Measurements from ENCODE around the gene GIMAP7.

The GIMAP7 gene

GRCh38 chr7:150562919-150563318, 48.2 kb downstream of the GIMAP7 start:
- in situ Hi-C loops (cut with HindIII; ENCODE audit: low sequenced_read_pairs), result no loop called here
- no peak for DNase-seq (ENCODE audit: low read depth)
- no peak for TF ChIP-seq CTCF (IDR thresholded peaks at IDR 0.05; ENCODE audit: low read depth, low read length, missing control alignments)
- no peak overlapping the region for H3K4me3 ChIP-seq (ENCODE audit: low read depth, low read length)

- no peak for DNase-seq (ENCODE audit: low read depth)
- H3K4me3 ChIP-seq (ENCODE audit: low read depth, low read length), result no peak overlapping the region
- in situ Hi-C loops (cut with HindIII; ENCODE audit: low sequenced_read_pairs), result no loop called here
- no peak for TF ChIP-seq CTCF (IDR thresholded peaks at IDR 0.05; ENCODE audit: low read depth, low read length, missing control alignments)
Observed at GRCh38 chr7:150564006-150564405, 49.3 kb downstream of the GIMAP7 start.

DNA sequence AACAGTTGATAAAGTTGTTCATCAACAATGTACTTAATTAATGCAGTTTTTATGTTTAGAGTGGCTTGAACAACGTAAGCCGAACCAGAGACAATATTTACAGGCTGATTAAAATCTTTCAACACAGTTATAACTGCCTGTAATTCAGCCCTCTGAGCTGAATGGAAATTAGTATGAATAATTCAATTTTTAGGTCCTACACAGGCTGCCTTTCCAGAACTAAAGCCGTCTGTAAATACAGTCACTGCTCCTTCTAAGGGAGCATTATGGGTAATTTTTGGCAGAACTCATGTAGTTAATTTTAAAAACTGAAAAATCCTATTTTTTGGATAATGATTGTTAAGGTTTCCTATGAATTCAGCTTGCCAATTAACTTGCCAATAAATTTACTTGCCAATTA, 49.9 kb downstream of the GIMAP7 start:
- no peak for DNase-seq (ENCODE audit: low read depth)
- no peak overlapping the region for H3K4me3 ChIP-seq (ENCODE audit: low read depth, low read length)
- no peak for TF ChIP-seq CTCF (IDR thresholded peaks at IDR 0.05; ENCODE audit: low read depth, low read length, missing control alignments)
- in situ Hi-C loops (cut with HindIII; ENCODE audit: low sequenced_read_pairs), result no loop called here

DNA sequence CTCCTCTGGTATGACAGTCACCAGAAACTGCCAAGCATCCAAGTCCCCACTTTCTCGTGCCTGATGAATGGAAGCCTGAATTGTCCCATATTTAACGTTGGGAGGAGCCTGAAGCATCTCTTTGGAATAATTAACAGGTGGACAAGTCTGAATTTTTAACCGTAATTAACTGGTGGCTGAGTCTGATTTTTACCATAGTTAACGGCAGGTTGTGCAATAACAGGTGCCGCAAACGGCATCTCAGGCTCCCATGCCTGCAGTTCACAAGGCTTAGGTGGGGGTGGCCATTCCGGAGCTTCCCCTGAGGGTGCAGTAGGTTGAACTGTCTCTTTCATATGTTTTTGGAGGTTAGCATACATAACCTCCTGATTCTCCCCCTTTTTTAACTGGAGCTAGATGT, 50.6 kb downstream of the GIMAP7 start:
- no peak for TF ChIP-seq CTCF (IDR thresholded peaks at IDR 0.05; ENCODE audit: low read depth, low read length, missing control alignments)
- DNase-seq (ENCODE audit: low read depth), result no peak
- H3K4me3 ChIP-seq (ENCODE audit: low read depth, low read length), result no peak overlapping the region
- in situ Hi-C loops (cut with HindIII; ENCODE audit: low sequenced_read_pairs), result no loop called here

GRCh38 chr7:150566123-150566522, 51.5 kb downstream of the GIMAP7 start:
- H3K4me3 ChIP-seq (ENCODE audit: low read depth, low read length), result no peak overlapping the region
- in situ Hi-C loops (cut with HindIII; ENCODE audit: low sequenced_read_pairs), result no loop called here
- TF ChIP-seq CTCF (IDR thresholded peaks at IDR 0.05; ENCODE audit: low read depth, low read length, missing control alignments), result no peak
- no peak for DNase-seq (ENCODE audit: low read depth)

- in situ Hi-C loops (cut with HindIII; ENCODE audit: low sequenced_read_pairs), result no loop called here
- TF ChIP-seq CTCF (IDR thresholded peaks at IDR 0.05; ENCODE audit: low read depth, low read length, missing control alignments), result no peak
- no peak overlapping the region for H3K4me3 ChIP-seq (ENCODE audit: low read depth, low read length)
- DNase-seq (ENCODE audit: low read depth), result no peak
Observed at GRCh38 chr7:150566572-150566971, 51.9 kb downstream of the GIMAP7 start.

GRCh38 chr7:150567169-150567568, 52.5 kb downstream of the GIMAP7 start, which contains the start of gene GIMAP4:
GIMAP4 (plus strand) TSS chr7:150567390; CDS start chr7:150569902, 2,512 bp downstream.
- in situ Hi-C loops (cut with HindIII; ENCODE audit: low sequenced_read_pairs), result no loop called here
- TF ChIP-seq CTCF (IDR thresholded peaks at IDR 0.05; ENCODE audit: low read depth, low read length, missing control alignments), result no peak
- no peak for DNase-seq (ENCODE audit: low read depth)
- H3K4me3 ChIP-seq (ENCODE audit: low read depth, low read length), result no peak within 1 kb of the TSS
